B cell (primary cell): ENCODE measurements around the gene ACY1. TPM values are rescaled to one million over a fixed set of nuclear protein-coding genes. Genes with fewer than 3 reads are reported as not detected.

Experiments
- ATAC-seq: fragments of 200-7000 bp; cut with Tn5 transposase; one replicate; pipeline ENCODE4 v1.10.0; 2021; ENCODE audit warnings: low read depth, mild to moderate bottlenecking, moderate number of reproducible peaks, moderate library complexity
- CTCF ChIA-PET: fragments of 350-600 bp; sonication (Branson Sonifier 250); formaldehyde crosslinking; loops from one replicate; lab custom pipeline; 2021; ENCODE audit warnings: antibody characterized with exemption, inconsistent platforms; lab: Charles Lee
- POLR2A ChIA-PET: fragments of 350-600 bp; sonication (Branson Sonifier 250); formaldehyde crosslinking; loops from one replicate; lab custom pipeline; 2021; ENCODE audit warnings: antibody characterized with exemption; lab: Charles Lee
- DNase-seq: peaks from one replicate; pipeline ENCODE4 v3.0.0; 2013
- H2AFZ ChIP-seq: 2 replicates; pipeline ENCODE4 v1.6.1; 2012; ENCODE audit warnings: mild to moderate bottlenecking, low read depth, low read length; ENCODE audit not compliant: insufficient read depth, poor library complexity, severe bottlenecking
- H3K27ac ChIP-seq, 2 donors: 1 replicate in 1 of 2; 2 replicates in 1 of 2; pipeline ENCODE4 v1.5.1; 2012 to 2013; ENCODE audit warnings: low read length in 2 of 2, mild to moderate bottlenecking in 2 of 2, moderate library complexity in 1 of 2
- H3K27me3 ChIP-seq, 4 experiments: fragments of 200-600 bp in 1 of 4; sonication (generic) in 1 of 4; replicated peaks in 1 of 4; 1 replicate in 2 of 4; 2 replicates in 2 of 4; pipeline versions ENCODE4 v1.6.1 to v1.7.0; 2013 to 2016; ENCODE audit warnings: low read length in 3 of 4, mild to moderate bottlenecking in 2 of 4, mixed read lengths in 1 of 4, moderate library complexity in 1 of 4; ENCODE audit not compliant: insufficient read depth in 4 of 4, control insufficient read depth in 3 of 4; ENCODE audit errors: control extremely low read depth in 1 of 4
- H3K36me3 ChIP-seq, 2 experiments: replicated peaks in 1 of 2; 1 replicate in 1 of 2; 2 replicates in 1 of 2; pipeline versions ENCODE4 v1.6.1 to v1.7.1; 2013; ENCODE audit warnings: low read length in 1 of 2; ENCODE audit not compliant: insufficient read depth in 2 of 2, control insufficient read depth in 1 of 2; ENCODE audit errors: control extremely low read depth in 1 of 2, extremely low read depth in 1 of 2
- H3K4me1 ChIP-seq, 2 donors: fragments of 200-600 bp in 1 of 2; sonication (generic) in 1 of 2; 1 replicate in 1 of 2; 2 replicates in 1 of 2; pipeline versions ENCODE4 v1.5.1 to v1.6.1; 2013 to 2017; ENCODE audit warnings: low read length in 2 of 2; ENCODE audit not compliant: control insufficient read depth in 2 of 2, insufficient read depth in 2 of 2
- H3K4me2 ChIP-seq: replicated peaks from 2 replicates; pipeline ENCODE3; 2012; ENCODE audit warnings: mild to moderate bottlenecking, low read depth, low read length; ENCODE audit not compliant: poor library complexity, severe bottlenecking
- H3K4me3 ChIP-seq, 5 experiments: fragments of 200-600 bp in 1 of 5; sonication (generic) in 1 of 5; 1 replicate in 3 of 5; 2 replicates in 2 of 5; pipeline versions ENCODE4 v1.5.1 to v1.7.0; 2011 to 2016; ENCODE audit warnings: low read length in 4 of 5, mild to moderate bottlenecking in 4 of 5, low read depth in 2 of 5, control low read depth in 1 of 5, moderate library complexity in 1 of 5; ENCODE audit not compliant: insufficient read depth in 1 of 5; ENCODE audit errors: control extremely low read depth in 1 of 5, extremely low read depth in 1 of 5
- H3K79me2 ChIP-seq: fragments of 200-600 bp; sonication (generic); one replicate; pipeline ENCODE4 v1.6.0; 2016; ENCODE audit warnings: low read length; ENCODE audit not compliant: control insufficient read depth, insufficient read depth
- H3K9ac ChIP-seq: fragments of 200-600 bp; sonication (generic); 2 replicates; pipeline ENCODE4 v1.6.1; 2017; ENCODE audit warnings: mild to moderate bottlenecking, low read length, moderate library complexity
- H3K9me3 ChIP-seq, 3 donors: one replicate each; pipeline versions ENCODE4 v1.6.1 to v1.7.1; 2013; ENCODE audit warnings: low read length in 2 of 3; ENCODE audit not compliant: control insufficient read depth in 2 of 3, insufficient read depth in 1 of 3; ENCODE audit errors: control extremely low read depth in 1 of 3
- H4K20me1 ChIP-seq: 2 replicates; pipeline ENCODE4 v1.6.0; 2012; ENCODE audit warnings: mild to moderate bottlenecking, low read length; ENCODE audit not compliant: insufficient read depth, control insufficient read depth, poor library complexity, severe bottlenecking
- H3K27ac Mint-ChIP-seq: one replicate; pipeline ENCODE4 v1.8.0; 2021; ENCODE audit warnings: mixed read lengths
- H3K27me3 Mint-ChIP-seq: one replicate; pipeline ENCODE4 v1.8.0; 2021; ENCODE audit warnings: mixed read lengths
- H3K4me1 Mint-ChIP-seq: one replicate; pipeline ENCODE4 v1.8.0; 2021; ENCODE audit warnings: mixed read lengths
- H3K4me3 Mint-ChIP-seq: one replicate; pipeline ENCODE4 v1.8.0; 2021; ENCODE audit warnings: mixed read lengths
- H3K9me3 Mint-ChIP-seq: one replicate; pipeline ENCODE4 v1.8.0; 2022; ENCODE audit warnings: mixed read lengths; ENCODE audit not compliant: insufficient read depth
- CTCF ChIP-seq: fragments of 200-600 bp; IDR thresholded peaks from one replicate; pipeline ENCODE4 v1.8.0; 2022; ENCODE audit warnings: antibody characterized with exemption, mild to moderate bottlenecking
- EZH2 ChIP-seq: IDR thresholded peaks from 2 replicates; pipeline ENCODE4 v1.6.1; 2012; ENCODE audit warnings: borderline replicate concordance, low read depth, mild to moderate bottlenecking, moderate library complexity, low read length; ENCODE audit not compliant: insufficient read depth, poor library complexity, severe bottlenecking
- WGBS: methylation state at CpG from one replicate; pipeline ENCODE4 v1.1.5; 2013; ENCODE audit warnings: missing lambda C conversion rate; ENCODE audit not compliant: insufficient coverage; 5-methylcytosine and 5-hydroxymethylcytosine counted together
- intact Hi-C: fragments of 100-400 bp; cut with micrococcal nuclease; formaldehyde crosslinking; loops from one replicate; pipeline ENCODE4 v1.10.0; 2022
- polyA plus RNA-seq: library from polyadenylated mRNA; depleted of rRNA; stranded (reverse); fragments of >200 nt; gene quantifications from 2 replicates; pipeline ENCODE4 v1.2.3, GENCODE V29; 2012
- small RNA-seq: library from RNA; depleted of rRNA; stranded (forward); fragments of <200 nt; gene quantifications from one replicate; pipeline ENCODE3, GENCODE V24; 2012; ENCODE audit warnings: low replicate concordance, low read depth; ENCODE audit not compliant: insufficient read length
- total RNA-seq, 2 donors: library from RNA; stranded (reverse); fragments of 120-200 nt in 1 of 2; gene quantifications; 1 replicate in 1 of 2; 2 replicates in 1 of 2; pipeline versions ENCODE4 v1.2.3 to v1.2.4, GENCODE V29; 2013 to 2022

Gene ACY1
- total and polyA plus RNA-seq, 2 donors (not counting 1 experiment from before 2014, with no cell fraction given) = 14.6 to 26.2 TPM

GRCh38 chr3:52038227-52038626 is 54.9 kb downstream of the ACY1 start:
- intact Hi-C loops = no loop called here
- Histone ChIP-seq H4K20me1 (no peaks in the 10 kb centered on the region), H3K4me2 (no peak overlapping the region), H3K9me3 (no peaks in the 10 kb centered on the region), H3K36me3 (no peaks in the 10 kb centered on the region), H3K27me3 (peaks cover 0 to 5% (median 3%) of the 10 kb centered on the region in 4 experiments), H3K4me3 (no peak overlapping the region), H3K79me2 (no peaks in the 10 kb centered on the region), H3K27ac (no peak overlapping the region), H2AFZ (no peak overlapping the region), H3K9ac (no peak overlapping the region), H3K4me1 (peaks cover 0 to 10% of the 10 kb centered on the region in 2 donors)
- no peak overlapping the region for H3K27ac Mint-ChIP-seq
- DNase-seq = no peak
- H3K4me3 Mint-ChIP-seq = no peak overlapping the region
- H3K9me3 Mint-ChIP-seq = no peaks in the 10 kb centered on the region
- TF ChIP-seq CTCF = no peak
- TF ChIP-seq EZH2 = no peak
- POLR2A ChIA-PET = no interaction called here
- CTCF ChIA-PET = interaction anchor here (2.3 to 2.4 kb wide), 2 partner anchors 84 to 106 kb away, joined by 8 to 14 read pairs; no protein-coding TSS in a partner anchor
- H3K4me1 Mint-ChIP-seq = peaks cover 5% of the 10 kb centered on the region
- WGBS = 96% methylated on average over 6 of the region's 6 CpGs
- peaks cover 3% of the 10 kb centered on the region for H3K27me3 Mint-ChIP-seq
- ATAC-seq = no peak

Small RNA genes lying within 50 kb of the gene (small RNA-seq; reads per million reads assigned to genes)
- gene AC115284.1 = not detected

Other genes starting within 250 kb of the ACY1 start
- not detected in 2 replicates for gene IQCF6, start 204.3 kb upstream of the ACY1 start, total RNA-seq
- gene IQCF6, start 204.3 kb upstream of the ACY1 start, polyA plus RNA-seq = not detected in 2 replicates
- not detected in 2 replicates for gene IQCF2, start 121.9 kb upstream of the ACY1 start, total RNA-seq
- not detected in 2 replicates for gene IQCF2, start 121.9 kb upstream of the ACY1 start, polyA plus RNA-seq
- gene IQCF5, start 107.9 kb upstream of the ACY1 start, total RNA-seq = not detected in 2 replicates
- gene IQCF5, start 107.9 kb upstream of the ACY1 start, polyA plus RNA-seq = not detected in 2 replicates
- gene IQCF1, start 80.2 kb upstream of the ACY1 start, total RNA-seq = not detected in 2 replicates
- not detected in 2 replicates for gene IQCF1, start 80.2 kb upstream of the ACY1 start, polyA plus RNA-seq
- 16.7 and 16.9 TPM in 2 replicates for gene RRP9, start 41.6 kb upstream of the ACY1 start, total RNA-seq
- 19.8 and 21.9 TPM in 2 replicates for gene RRP9, start 41.6 kb upstream of the ACY1 start, polyA plus RNA-seq
- 17.3 and 17.7 TPM in 2 replicates for gene PARP3, start 41.2 kb upstream of the ACY1 start, total RNA-seq
- 20.3 and 29.7 TPM in 2 replicates for gene PARP3, start 41.2 kb upstream of the ACY1 start, polyA plus RNA-seq
- not detected in 2 replicates for gene GPR62, start 28.2 kb upstream of the ACY1 start, total RNA-seq
- not detected in 2 replicates for gene GPR62, start 28.2 kb upstream of the ACY1 start, polyA plus RNA-seq
- gene PCBP4, start 16.1 kb upstream of the ACY1 start, total RNA-seq = 15.3 TPM in 2 replicates
- 17.7 and 25.6 TPM in 2 replicates for gene PCBP4, start 16.1 kb upstream of the ACY1 start, polyA plus RNA-seq
- gene ABHD14B, start 9.5 kb upstream of the ACY1 start, total RNA-seq = 68.7 and 73.9 TPM in 2 replicates
- 50.5 and 62.8 TPM in 2 replicates for gene ABHD14B, start 9.5 kb upstream of the ACY1 start, polyA plus RNA-seq
- gene ABHD14A, start 8.5 kb upstream of the ACY1 start, total RNA-seq = 11.9 and 14.0 TPM in 2 replicates
- gene ABHD14A, start 8.5 kb upstream of the ACY1 start, polyA plus RNA-seq = 15.2 and 28.8 TPM in 2 replicates
- gene RPL29, start 12.4 kb downstream of the ACY1 start, total RNA-seq = 1,460 and 1,552 TPM in 2 replicates
- 2,693 and 3,787 TPM in 2 replicates for gene RPL29, start 12.4 kb downstream of the ACY1 start, polyA plus RNA-seq
- gene DUSP7, start 73.0 kb downstream of the ACY1 start, total RNA-seq = 6.9 TPM in 2 replicates
- gene DUSP7, start 73.0 kb downstream of the ACY1 start, polyA plus RNA-seq = 2.9 and 5.1 TPM in 2 replicates
- gene POC1A, start 170.9 kb downstream of the ACY1 start, total RNA-seq = 2.4 and 2.8 TPM in 2 replicates
- 1.4 and 1.7 TPM in 2 replicates for gene POC1A, start 170.9 kb downstream of the ACY1 start, polyA plus RNA-seq
- gene ALAS1, start 214.6 kb downstream of the ACY1 start, total RNA-seq = 26.1 and 28.3 TPM in 2 replicates
- gene ALAS1, start 214.6 kb downstream of the ACY1 start, polyA plus RNA-seq = 18.9 and 30.2 TPM in 2 replicates
- 16.0 and 21.0 TPM in 2 replicates for gene TLR9, start 242.1 kb downstream of the ACY1 start, total RNA-seq
- 1.9 and 3.7 TPM in 2 replicates for gene TLR9, start 242.1 kb downstream of the ACY1 start, polyA plus RNA-seq